ENCODE measurements around the gene ANAPC5.
A peak's percentile ranks its signal among the peaks of the same experiment; 100 is the strongest.
"Not testable (repeated sequence)": the region's sequence is repeated elsewhere in the genome, so short reads cannot be mapped to it uniquely, and the experiment has no call there.

ANAPC5 gene, protein sequence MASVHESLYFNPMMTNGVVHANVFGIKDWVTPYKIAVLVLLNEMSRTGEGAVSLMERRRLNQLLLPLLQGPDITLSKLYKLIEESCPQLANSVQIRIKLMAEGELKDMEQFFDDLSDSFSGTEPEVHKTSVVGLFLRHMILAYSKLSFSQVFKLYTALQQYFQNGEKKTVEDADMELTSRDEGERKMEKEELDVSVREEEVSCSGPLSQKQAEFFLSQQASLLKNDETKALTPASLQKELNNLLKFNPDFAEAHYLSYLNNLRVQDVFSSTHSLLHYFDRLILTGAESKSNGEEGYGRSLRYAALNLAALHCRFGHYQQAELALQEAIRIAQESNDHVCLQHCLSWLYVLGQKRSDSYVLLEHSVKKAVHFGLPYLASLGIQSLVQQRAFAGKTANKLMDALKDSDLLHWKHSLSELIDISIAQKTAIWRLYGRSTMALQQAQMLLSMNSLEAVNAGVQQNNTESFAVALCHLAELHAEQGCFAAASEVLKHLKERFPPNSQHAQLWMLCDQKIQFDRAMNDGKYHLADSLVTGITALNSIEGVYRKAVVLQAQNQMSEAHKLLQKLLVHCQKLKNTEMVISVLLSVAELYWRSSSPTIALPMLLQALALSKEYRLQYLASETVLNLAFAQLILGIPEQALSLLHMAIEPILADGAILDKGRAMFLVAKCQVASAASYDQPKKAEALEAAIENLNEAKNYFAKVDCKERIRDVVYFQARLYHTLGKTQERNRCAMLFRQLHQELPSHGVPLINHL

DNA sequence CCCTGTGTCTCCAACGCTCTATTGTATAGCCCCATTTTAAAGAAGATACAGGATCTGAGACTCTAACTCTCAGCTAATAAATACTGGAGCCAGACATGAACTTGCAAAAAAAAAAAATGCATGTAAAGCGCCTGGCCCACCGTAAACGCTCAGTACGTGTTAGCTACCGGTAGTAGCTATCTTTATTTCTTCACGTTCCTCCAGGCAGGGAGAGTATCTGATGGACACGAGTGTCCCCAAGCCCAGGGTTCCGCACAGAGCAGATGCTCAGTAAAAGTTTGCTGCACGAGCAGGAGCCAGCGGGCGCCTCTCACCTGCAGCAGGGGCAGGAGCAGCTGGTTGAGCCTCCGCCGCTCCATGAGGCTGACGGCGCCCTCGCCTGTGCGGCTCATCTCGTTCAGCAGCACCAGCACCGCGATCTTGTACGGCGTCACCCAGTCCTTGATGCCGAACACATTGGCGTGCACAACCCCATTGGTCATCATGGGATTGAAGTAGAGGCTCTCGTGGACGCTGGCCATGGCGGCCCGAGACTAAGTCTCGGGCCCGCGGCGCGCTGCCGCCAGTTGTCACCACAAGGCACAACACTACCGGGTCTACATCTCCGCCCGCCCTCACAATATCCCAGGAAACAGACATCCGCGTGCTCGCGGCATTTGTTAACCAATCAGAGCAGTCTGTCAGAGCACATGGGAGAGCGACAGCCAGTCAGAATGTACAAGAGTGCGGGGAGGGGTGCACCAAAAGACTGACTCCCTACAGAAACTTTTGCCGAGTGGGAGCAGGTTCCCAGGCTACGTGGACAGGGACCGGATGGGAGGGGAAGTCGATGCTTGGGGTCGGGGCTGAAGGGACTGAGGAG lies at the start of gene ANAPC5:
Gene ANAPC5, minus strand, starts transcription at position 592 of the 862 bp plus-strand sequence. Its CDS starts 71 bp downstream, at position 521.
- peak; percentile 96 for DNase-seq

DNA sequence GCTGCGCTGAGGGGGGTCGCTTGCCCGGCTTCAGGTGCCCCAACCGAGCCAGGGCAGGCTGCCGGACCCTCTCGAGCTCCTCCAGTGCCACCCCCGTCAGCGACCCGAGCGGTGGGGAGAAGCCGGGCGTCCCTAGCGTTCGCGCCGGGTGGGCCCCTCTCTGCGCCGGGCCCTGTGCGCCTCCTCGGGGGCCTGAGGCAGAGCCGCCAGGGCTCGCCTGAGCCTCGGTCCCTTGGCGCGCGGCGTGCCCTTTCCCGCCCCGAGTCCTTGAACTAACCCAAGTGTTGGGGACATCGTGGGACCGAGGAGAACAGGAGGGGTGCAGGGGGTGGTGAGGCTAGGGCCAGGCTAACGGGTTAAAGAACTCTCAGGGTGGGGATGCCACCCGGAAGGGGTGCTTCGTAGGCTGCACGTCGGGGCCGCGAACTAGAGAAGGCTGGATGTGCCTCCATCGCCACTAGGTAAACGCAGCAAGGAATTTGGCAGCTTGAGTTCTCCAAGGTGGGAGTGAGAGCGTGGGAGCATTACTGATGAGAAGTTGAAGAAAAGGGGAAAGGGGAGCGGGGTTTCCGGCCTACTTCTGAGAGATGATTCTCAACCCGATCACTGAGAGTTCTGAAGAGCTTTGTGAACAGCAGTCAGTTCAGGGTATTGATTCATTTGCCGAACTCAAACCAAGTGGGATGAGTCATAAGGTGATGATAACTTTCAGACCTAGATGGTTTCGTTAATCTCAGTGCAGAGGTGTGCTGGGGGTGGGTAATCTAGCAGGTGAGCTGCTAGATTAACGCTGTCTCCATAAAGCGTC lies 48.3 kb upstream of the ANAPC5 start:
- no peak for DNase-seq

DNA sequence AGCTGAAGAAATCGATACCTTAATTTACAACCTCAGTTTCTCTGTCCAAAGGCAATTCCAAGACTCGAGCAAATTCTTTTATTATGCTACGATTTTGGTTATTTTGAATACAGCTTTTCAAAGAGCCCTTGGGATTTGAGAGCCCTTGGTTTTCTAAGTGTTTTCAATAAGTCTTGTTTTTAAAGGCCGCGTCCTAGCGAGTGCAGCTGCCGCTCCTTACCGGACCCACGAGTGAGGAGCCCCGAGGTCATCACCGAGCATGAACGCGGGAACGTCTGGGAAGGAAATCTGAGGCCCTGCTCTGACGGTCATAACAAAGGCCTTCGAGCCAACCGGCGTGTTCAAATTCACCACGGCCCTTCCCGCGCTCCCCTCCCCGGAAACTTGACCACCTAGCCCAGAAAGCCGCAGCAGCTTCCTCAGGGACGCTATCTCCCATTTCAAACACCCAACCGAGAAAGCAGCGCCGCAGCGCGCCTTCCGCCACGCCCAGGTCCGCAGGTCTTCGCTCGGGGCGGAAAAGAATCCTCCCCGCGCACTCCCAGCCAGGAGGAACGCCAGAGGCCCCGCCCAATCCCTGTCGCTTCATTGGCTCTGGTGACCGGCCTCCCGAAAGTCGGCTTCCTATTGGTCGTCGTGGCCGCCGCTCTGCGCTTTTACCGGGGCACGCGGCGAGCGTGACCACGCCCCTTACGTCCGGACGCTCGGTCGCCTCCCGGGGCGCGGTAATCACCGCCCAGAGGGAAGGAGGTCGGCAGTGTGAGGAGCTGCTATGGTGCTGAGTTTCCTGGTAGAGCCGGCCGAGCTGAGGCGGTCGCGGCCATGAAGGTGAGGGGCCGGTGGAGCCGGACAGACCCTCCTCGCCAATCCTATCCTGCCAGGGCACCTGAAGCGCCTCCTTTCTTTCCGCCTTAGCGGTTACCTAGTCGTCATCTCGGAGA lies 47.5 kb upstream of the ANAPC5 start, which contains the start of gene RNF34:
Gene RNF34, plus strand, starts transcription at position 728 of the 941 bp plus-strand sequence. Its CDS starts 95 bp downstream, at position 823.
- peak; percentile 99 for DNase-seq

DNA sequence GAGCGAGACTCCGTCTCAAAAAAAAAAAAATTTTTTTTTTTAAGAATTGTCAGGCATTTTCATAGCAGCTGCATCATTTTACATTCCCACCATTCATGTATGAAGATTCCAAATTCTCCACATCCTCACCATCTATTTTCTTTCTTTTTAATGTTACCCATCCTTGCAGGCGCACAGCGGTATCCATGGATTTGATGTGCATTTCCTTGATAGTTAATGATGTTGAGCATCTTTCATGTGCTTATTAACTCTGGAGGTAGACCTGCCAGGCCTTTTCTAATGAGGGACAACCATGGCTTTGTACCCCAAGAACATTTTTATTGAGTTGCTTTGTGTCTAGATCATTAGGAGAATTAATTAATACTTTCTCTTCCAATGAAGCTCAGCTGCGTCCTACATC lies 46.1 kb upstream of the ANAPC5 start:
- no peak for DNase-seq

DNA sequence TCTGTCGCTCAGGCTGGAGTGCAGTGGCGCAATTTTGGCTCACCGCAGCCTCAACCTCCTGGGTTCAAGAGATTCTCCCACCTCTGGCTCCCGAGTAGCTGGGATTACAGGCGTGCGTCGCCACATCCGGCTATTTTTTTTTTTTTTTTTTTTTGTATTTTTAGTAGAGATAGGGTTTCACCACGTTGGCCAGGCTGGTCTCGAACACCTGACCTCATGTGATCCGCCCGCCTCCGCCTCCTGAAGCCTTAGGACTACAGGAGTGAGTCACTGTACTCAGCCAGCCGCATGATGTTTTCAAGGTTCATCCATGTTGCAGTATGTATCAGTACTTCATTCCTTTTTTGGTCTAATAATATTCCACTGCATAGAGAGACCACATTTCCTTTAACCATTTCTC lies 45.3 kb upstream of the ANAPC5 start:
- DNase-seq, result no peak

DNA sequence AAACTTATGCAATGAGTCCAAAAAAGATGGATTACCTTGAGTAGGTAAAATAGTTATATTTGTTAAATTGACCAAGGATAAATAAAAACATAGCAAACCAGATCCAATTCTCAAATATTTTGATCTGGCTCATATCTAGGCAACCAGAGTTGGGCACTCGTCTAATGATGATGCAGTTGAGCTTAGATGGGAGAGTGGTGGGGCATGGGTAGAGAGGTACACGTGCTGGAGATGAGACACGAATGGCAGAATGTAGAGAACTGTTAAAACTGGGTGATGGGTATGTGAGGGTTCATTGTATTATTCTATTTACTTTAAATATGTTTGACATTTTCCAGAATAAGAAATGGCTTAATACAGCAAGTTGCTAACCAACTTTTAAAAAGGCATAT lies 40.1 kb upstream of the ANAPC5 start:
- DNase-seq, result no peak

DNA sequence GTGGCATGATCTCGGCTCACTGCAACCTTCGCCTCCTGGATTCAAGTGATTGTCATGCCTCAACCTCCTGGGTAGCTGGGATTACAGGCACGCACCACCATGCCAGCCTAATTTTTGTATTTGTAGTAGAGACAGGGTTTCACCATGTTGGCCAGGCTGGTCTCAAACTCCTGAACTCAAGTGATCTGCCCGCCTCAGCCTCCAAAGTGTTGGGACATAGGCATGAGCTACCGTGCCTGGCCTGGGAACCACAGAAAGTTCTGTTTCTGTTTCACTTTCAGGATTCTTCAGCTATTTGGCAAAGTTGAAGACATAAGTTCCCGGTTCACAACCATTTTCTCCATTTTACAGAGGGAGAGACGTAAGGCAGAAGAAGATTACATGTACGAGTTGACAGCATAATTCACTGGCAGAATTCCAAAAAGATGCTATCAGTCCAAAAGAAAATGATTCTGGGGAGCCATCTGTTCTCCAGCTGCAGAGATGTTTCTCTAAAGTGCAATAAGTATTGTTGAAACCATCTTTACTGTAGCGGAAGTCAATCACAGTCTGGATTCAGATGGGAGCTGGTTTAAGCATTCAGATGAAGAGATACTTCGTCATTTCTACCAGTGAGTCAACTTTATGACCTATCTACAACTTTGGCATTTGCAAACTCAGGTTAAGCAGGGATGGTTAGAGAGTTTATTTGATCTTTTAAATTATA lies 39.6 kb upstream of the ANAPC5 start:
- DNase-seq, result no peak

DNA sequence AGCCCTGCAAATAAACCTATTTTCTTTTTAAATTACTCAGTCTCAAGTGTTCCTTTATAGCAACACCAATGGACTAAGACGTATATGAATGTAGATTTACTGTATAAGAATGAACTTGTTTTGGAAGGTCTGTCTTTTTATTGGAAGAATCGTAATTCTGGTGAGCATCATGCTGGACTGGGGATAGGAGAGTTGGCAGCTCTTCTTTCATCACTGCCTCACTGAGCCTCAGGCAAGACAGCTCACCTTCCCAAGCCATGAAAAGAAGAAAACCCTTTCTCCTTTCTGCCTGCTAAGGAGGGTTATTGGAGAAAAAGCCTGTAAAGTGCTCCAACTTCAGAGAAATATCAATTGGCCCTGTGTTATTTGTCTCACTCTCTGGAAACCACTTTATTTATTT lies 38.6 kb upstream of the ANAPC5 start:
- no peak for DNase-seq

DNA sequence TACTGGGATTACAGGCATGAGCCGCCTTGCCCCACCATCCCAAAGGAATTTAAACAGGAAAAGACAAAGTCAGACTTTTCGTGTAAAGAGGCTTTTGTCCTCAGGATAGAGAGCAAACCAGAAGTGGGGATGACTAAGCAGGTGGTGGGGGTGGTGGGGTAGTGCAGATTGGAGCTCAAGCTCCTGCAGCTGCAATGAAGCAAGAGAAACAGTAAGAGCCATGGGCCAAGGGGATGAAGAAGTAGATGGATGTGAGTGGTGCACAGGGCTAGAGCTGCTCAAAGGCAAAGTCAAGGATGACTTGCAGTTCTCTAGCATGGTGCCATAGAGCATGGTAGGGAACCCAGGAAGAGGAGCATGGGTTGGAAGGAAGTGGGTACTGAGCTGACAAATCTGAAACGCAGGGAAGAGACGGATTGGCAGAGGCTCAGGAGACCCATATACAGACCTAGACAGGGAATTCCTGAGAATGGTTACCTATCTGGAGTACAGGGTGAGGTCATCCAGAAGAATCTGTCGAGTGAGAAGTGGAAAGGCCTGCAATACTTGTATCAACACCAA lies 36.3 kb upstream of the ANAPC5 start:
- DNase-seq, result no peak

DNA sequence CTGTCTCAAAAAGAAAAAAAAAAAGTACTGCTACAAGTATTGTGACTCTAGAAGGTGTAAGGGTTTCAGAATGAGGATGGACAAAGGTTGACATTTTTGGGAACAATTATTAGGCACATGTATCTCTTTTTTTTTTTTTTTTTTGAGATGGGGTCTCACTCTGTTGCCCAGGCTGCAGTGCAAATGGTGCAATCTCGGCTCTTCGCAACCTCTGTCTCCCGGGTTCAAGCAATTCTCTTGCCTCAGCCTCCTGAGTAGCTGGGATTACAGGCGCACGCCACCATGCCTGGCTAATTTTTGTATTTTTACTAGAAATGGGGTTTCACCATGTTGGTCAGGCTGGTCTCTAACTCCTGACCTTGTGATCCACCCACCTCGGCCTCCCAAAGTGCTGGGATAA lies 32.7 kb upstream of the ANAPC5 start:
- not testable (repeated sequence) for DNase-seq

DNA sequence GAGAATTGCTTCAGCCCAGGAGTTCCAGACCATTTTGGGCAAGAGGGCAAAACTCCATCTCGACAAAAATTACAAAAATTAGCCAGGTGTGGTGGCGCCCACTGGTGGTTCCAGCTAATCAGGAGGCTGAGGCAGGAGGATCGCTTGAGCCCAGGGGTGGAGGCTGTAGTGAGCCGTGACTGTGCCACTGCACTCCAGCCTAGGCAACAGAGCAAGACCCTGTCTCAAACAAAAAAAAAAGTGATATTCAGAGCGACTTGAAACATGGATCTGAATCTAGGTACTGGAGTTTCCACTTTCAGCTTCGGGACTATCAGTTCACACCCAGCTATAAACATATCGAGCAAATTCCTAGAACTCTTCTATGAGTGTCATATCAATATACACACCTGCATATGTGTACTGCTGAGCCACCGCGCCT lies 31.4 kb upstream of the ANAPC5 start:
- DNase-seq, result no peak

DNA sequence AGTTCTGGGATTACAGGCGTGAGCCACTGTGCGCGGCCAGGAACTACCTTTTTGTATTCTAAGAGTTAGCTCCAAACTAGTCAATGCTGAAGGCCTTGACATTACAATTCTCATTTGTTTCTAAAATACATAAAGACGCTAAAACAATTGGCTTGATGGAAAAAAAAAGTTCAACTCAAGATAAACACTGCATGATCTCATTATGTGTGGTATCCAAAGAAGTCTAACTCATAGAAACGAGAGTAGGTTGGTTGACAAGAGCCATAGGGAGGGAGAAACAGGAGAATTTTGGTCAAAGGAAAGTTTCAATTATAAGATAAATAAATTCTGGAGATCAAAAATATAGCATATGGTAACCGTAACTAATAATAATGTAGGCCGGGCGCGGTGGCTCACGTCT lies 27.7 kb upstream of the ANAPC5 start:
- no peak for DNase-seq

DNA sequence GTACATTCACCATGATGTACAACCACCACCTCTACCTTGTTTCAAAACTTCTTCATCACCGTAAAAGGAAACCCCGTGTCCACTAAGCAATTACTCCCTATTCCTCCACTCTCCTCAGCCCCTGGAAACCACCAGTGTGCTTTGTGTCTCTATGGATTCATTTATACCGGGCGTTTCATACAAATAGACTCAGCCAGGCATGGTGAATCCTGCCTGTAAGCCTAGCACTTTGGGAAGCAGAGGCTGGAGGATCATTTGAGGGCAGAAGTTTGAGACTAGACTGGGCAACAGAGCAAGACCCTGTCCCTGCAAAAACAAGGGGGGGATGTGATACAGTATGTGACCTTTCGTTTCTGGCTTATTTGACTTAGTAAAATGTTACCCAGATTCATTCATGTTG lies 26.5 kb upstream of the ANAPC5 start:
- DNase-seq, result no peak

DNA sequence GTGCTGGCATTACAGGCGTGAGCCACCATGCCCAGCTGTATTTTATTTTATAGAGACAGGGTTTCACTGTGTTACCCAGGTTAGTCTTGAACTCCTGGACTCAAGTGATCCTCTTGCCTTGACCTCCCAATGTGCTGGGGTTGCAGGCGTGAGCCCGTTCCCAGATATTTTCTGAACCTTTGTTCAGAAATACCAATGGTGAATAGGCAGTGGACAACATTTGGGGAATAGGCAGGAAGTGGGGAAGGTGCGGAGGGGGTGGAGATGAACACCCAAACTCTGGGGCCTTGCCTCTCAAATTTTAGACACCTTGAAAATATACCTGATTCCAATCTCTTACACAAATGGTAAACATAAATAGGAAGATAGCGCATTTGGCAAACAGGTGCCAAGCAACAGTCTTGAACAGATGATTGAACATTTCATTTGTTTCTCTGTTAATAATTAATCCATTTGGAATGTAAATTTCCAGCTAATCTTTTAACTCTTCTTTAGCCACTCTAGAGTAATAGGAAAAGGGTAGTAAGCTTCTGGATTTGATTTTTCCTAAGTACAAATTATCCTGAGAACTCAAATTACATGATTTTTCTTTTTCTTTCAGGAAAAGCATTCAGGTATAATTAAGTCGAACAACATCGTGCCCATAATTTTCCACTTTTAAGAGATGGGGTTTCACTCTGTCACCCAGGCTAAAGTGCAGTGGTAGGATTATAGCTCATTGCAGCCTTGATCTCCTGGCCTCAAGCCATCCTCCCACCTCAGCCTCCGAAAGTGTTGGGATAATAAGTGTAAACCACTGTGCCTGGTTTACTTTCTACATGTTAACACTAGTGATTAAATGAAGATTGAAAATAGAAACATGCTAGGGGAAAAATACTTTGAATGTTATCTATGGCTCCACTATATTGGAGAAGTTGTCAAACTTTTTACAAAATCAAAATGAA lies 24.8 kb upstream of the ANAPC5 start:
- no peak for DNase-seq

DNA sequence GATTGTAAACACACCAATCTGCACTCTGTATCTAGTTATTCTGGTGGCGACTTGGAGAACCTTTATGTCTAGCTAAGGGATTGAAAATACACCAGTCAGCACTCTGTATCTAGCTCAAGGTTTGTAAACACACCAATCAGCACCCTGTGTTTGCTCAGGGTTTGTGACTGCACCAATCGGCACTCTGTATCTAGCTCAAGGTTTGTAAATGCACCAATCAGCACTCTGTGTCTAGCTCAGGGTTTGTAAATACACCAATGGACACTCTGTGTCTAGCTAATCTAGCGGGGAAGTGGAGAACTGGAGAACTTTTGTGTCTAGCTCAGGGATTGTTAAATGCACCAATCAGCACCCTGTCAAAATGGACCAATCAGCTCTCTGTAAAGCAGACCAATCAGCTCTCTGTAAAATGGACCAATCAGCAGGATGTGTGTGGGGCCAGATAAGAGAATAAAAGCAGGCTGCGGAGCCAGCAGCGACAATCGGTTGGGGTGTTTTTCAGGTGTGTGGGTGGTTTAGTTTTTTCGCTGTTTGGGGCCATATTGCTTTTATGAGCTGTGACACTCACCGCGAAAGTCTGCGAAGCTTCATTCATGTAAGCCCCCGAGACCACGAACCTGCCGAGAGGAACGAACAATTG lies 22.9 kb upstream of the ANAPC5 start:
- not testable (repeated sequence) for DNase-seq

DNA sequence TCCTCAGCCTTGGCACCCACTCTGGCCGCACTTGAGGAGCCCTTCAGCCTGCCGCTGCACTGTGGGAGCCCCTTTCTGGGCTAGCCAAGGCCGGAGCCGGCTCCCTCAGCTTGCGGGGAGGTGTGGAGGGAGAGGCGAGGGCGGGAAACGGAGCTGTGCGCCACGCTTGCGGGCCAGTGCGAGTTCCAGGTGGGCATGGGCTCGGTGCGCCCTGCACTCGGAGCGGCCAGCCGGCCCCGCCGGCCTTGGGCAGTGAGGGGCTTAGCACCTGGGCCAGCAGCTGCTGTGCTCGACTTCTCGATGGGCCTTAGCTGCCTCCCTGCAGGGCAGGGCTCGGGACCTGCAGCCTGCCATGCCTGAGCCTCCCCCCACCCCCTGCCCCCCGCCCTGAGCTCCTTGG lies 22.1 kb upstream of the ANAPC5 start:
- not testable (repeated sequence) for DNase-seq

DNA sequence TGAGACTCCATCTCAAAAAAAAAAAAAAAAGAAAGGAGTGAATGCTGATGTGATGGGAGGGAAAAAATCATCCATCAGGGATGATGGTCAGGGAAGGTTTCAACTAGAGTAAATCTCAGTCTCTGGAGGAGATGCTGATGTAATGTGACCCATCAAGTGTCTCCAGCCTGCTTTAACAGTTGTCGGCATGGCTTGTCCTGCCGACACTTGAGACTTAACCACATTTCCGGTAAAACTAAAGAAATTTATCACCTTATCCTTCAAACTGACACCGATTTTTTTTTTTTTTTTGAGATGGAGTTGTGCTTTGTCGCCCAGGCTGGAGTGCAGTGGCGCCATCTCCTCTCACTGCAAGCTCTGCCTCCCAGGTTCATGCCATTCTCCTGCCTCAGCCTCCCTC lies 21.5 kb upstream of the ANAPC5 start:
- DNase-seq, result no peak

DNA sequence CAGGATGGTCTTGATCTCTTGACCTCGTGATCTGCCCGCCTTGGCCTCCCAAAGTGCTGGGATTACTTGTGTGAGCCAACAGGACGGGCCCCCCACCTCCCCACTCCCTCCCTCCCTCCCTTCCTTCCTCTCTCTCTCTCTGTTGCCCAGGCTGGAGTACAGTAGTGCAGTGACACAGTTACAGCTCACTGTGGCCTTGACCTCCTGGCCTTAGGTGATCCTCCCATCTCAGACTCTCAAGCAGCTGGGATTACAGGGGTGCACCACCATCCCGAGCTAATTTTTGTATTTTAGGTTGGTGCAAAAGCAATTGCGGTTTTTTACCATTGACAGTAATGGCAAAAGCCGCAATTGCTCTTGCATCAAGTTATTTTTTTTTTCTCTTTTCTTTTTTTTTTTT lies 19.2 kb upstream of the ANAPC5 start:
- no peak for DNase-seq
